Peyer's patch (tissue), 4 donors: ENCODE measurements around the gene FAM20B.
"Not testable (repeated sequence)": the region's sequence is repeated elsewhere in the genome, so short reads cannot be mapped to it uniquely, and the experiment has no call there.

Experiments used
- POLR2A ChIP-seq, 2 donors: fragments of 450-650 bp; IDR thresholded peaks; one replicate each; pipeline ENCODE4 v1.5.1; 2017; ENCODE audit warnings: antibody characterized with exemption in 2 of 2, mild to moderate bottlenecking in 2 of 2, moderate library complexity in 2 of 2
- TF ChIP-seq, protein P1 (sequence below), 6 experiments: fragments of 450-650 bp in 4 of 6; fragments of 200-600 bp in 2 of 6; sonication (generic) in 1 of 6; IDR thresholded peaks; one replicate each; pipeline ENCODE4 v1.5.1; 2017 to 2019; ENCODE audit warnings: antibody characterized with exemption in 6 of 6, mild to moderate bottlenecking in 3 of 6, moderate library complexity in 1 of 6

DNA sequence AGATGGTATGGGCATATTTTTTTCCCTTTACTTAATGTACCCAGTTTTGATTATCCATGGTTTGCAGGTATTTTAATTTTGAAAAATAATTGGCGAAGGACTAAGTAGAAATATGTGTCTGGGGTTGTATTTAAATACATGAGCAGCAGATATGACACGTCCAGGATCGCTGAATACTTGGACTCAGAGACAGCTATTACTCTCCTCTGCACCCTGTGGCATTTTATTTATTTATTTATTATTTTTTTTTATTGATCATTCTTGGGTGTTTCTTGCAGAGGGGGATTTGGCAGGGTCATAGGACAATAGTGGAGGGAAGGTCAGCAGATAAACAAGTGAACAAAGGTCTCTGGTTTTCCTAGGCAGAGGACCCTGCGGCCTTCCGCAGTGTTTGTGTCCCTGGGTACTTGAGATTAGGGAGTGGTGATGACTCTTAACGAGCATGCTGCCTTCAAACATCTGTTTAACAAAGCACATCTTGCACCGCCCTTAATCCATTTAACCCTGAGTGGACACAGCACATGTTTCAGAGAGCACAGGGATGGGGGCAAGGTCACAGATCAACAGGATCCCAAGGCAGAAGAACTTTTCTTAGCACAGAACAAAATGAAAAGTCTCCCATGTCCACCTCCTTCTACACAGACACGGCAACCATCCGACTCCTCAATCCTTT, 13.9 kb downstream of the FAM20B start:
- TF ChIP-seq, protein P1, sequence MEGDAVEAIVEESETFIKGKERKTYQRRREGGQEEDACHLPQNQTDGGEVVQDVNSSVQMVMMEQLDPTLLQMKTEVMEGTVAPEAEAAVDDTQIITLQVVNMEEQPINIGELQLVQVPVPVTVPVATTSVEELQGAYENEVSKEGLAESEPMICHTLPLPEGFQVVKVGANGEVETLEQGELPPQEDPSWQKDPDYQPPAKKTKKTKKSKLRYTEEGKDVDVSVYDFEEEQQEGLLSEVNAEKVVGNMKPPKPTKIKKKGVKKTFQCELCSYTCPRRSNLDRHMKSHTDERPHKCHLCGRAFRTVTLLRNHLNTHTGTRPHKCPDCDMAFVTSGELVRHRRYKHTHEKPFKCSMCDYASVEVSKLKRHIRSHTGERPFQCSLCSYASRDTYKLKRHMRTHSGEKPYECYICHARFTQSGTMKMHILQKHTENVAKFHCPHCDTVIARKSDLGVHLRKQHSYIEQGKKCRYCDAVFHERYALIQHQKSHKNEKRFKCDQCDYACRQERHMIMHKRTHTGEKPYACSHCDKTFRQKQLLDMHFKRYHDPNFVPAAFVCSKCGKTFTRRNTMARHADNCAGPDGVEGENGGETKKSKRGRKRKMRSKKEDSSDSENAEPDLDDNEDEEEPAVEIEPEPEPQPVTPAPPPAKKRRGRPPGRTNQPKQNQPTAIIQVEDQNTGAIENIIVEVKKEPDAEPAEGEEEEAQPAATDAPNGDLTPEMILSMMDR (IDR thresholded peaks at IDR 0.05) = not testable (repeated sequence)
- TF ChIP-seq POLR2A (IDR thresholded peaks at IDR 0.05) = not testable (repeated sequence)
